HG03139 (cell line): Measurements from ENCODE around the gene LGALS4.
"Not testable (repeated sequence)": the region's sequence is repeated elsewhere in the genome, so short reads cannot be mapped to it uniquely, and the experiment has no call there.

Experiments used
- ATAC-seq: cut with Tn5 transposase; IDR thresholded peaks from one replicate; pipeline ENCODE4 v1.9.1; 2021; ENCODE audit not compliant: unreplicated experiment

LGALS4 gene

GRCh38 chr19:38773469-38774177 lies 39.1 kb downstream of the LGALS4 start, which contains the start of gene LGALS7:
Gene LGALS7, minus strand, starts transcription at chr19:38773517. Its CDS starts 25 bp downstream, at chr19:38773492.
- no peak for ATAC-seq

- ATAC-seq: not testable (repeated sequence)
These were observed 41.2 kb downstream of the LGALS4 start for GRCh38 chr19:38771569-38771968.

- ATAC-seq: peak; percentile 59
These were observed 41.8 kb downstream of the LGALS4 start for GRCh38 chr19:38770949-38771275.

- ATAC-seq: not testable (repeated sequence)
These were observed 42.4 kb downstream of the LGALS4 start for GRCh38 chr19:38770228-38770948.

GRCh38 chr19:38769635-38770211 lies 43.0 kb downstream of the LGALS4 start:
- ATAC-seq: peak; percentile 51

- no peak for ATAC-seq
These were observed 46.3 kb downstream of the LGALS4 start for GRCh38 chr19:38766276-38767047.

- no peak for ATAC-seq
These were observed 47.5 kb downstream of the LGALS4 start for GRCh38 chr19:38765214-38765613.

- ATAC-seq: no peak
These were observed 48.9 kb downstream of the LGALS4 start for GRCh38 chr19:38763795-38764220.

- not testable (repeated sequence) for ATAC-seq
These were observed 50.8 kb downstream of the LGALS4 start for GRCh38 chr19:38761884-38762389.

- ATAC-seq: not testable (repeated sequence)
These were observed 51.8 kb downstream of the LGALS4 start for GRCh38 chr19:38760805-38761517.

GRCh38 chr19:38759590-38760003 lies 53.1 kb downstream of the LGALS4 start:
- ATAC-seq: no peak

- ATAC-seq: not testable (repeated sequence)
These were observed 58.5 kb downstream of the LGALS4 start for GRCh38 chr19:38754196-38754595.

GRCh38 chr19:38753783-38754182 lies 59.0 kb downstream of the LGALS4 start:
- not testable (repeated sequence) for ATAC-seq
